Sigmoid colon (tissue), 4 donors: ENCODE measurements around the gene TDRD9.

ENCODE experiments used
- EP300 ChIP-seq, 4 donors: sonication (generic); formaldehyde crosslinking; IDR thresholded peaks; one replicate each; pipeline ENCODE4 v1.6.1; 2017; ENCODE audit warnings: antibody characterized with exemption in 4 of 4
- POLR2A ChIP-seq, 2 donors: fragments of 450-650 bp; IDR thresholded peaks; one replicate each; pipeline ENCODE4 v1.6.1; 2016; ENCODE audit warnings: antibody characterized with exemption in 2 of 2, mild to moderate bottlenecking in 2 of 2, moderate library complexity in 2 of 2
- POLR2AphosphoS5 ChIP-seq, 4 donors: sonication (generic); formaldehyde crosslinking; IDR thresholded peaks; one replicate each; pipeline ENCODE4 v1.6.1; 2017; ENCODE audit warnings: antibody characterized with exemption in 4 of 4
- TF ChIP-seq, protein P1 (sequence below), 4 experiments: fragments of 450-650 bp in 3 of 4; fragments of 200-600 bp in 1 of 4; IDR thresholded peaks; one replicate each; pipeline ENCODE4 v1.5.1; 2016 to 2019; ENCODE audit warnings: antibody characterized with exemption in 4 of 4, mild to moderate bottlenecking in 3 of 4, moderate library complexity in 2 of 4

DNA sequence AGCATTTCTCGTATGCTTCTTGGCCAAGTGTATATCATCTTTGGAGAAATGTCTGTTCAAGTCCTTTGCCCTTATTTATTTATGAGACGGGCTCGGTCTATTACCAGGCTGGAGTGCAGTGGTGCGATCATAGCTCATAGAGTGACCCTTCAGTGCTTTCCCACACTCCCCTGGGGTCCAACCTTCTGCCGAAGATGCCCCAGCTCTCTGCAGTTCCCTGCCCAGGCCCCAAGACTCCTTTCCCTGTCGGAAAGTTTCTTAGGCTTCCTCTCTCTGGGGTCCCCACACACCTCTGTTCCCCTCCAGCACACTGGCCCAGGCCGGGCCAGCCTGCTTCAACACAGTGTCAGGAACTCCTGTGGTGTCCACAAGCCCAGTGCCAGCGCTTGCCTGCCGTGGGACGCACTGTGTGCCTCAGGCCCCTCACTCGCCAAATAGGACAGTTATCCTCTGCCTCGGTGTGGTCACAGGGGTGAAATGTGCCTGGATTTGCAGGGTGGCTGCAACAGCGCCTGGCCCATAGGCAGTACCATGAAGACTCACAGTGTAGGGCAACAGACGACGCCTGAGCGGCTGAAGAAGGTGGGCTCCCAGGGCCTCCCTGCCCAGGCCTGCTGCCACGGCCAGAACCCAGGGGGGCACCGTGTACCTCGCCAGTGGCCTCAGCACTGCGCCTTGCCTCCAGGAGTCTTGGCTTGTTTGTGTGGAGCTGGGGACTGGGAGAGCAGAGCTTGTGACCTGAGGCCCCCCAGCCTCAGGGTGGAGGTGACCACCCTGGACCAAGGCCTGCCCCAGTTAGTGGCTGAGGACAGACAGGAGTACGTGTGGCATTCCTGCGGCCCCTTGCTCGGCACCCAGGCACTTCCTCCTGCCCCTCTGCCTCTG, 152.4 kb downstream of the TDRD9 start:
- TF ChIP-seq, protein P1, sequence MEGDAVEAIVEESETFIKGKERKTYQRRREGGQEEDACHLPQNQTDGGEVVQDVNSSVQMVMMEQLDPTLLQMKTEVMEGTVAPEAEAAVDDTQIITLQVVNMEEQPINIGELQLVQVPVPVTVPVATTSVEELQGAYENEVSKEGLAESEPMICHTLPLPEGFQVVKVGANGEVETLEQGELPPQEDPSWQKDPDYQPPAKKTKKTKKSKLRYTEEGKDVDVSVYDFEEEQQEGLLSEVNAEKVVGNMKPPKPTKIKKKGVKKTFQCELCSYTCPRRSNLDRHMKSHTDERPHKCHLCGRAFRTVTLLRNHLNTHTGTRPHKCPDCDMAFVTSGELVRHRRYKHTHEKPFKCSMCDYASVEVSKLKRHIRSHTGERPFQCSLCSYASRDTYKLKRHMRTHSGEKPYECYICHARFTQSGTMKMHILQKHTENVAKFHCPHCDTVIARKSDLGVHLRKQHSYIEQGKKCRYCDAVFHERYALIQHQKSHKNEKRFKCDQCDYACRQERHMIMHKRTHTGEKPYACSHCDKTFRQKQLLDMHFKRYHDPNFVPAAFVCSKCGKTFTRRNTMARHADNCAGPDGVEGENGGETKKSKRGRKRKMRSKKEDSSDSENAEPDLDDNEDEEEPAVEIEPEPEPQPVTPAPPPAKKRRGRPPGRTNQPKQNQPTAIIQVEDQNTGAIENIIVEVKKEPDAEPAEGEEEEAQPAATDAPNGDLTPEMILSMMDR (IDR thresholded peaks at IDR 0.05), result no peak
- no peak for TF ChIP-seq POLR2A (IDR thresholded peaks at IDR 0.05)
- TF ChIP-seq POLR2AphosphoS5 (IDR thresholded peaks at IDR 0.05), result no peak
- no peak for TF ChIP-seq EP300 (IDR thresholded peaks at IDR 0.05)
